Activated CD4-positive, alpha-beta T cell treated with anti-CD3 and anti-CD28 coated beads for 48 hours (primary cell): ENCODE results near the gene VWCE.
"Not testable (repeated sequence)": the region's sequence is repeated elsewhere in the genome, so short reads cannot be mapped to it uniquely, and the experiment has no call there.

Experiments
- DNase-seq: peaks from one replicate; pipeline ENCODE4 v3.0.0-alpha.2; 2020

Gene VWCE

DNA sequence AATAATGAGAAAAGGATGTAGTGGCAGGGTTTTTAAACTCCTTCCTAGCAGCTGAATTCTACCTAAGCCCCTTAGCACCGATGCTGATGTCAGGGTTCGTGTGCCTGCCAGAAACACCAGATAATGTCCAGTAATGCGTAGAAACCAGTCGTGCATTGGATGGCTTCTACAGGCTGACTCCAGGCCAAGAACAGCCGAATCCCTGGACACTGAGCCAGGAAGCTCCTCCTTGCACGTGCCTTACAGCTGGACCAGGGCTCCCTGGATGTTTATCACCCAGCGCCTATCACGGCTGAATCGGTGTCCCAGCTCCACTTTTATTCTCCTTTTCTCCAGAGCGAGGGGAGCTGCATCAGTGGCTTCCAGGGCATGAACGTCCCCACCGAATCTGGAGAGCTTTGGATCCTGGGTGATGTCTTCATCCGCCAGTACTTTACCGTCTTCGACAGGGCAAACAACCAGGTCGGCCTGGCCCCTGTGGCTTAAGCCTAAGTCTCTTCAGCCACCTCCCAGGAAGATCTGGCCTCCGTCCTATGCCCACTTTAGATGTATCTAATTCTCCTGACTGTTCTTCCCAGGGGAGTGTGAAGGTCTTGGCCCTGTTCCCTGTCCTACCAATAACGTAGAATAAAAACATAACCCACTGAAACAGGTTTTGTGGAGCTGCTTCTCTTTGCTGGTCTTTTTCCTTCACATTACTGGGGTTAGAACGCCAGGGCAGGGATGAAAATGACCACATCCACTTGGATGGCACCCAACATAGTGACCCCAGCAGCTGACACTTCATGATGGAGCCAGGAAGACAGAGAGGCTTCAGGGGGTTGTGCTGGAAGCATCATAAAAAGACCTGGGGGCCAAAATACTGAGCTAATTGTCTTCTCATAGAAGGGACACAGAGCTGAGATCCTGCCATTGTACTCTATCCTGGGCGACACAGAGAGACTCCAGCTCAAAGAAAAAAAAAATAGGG is 44.0 kb downstream of the VWCE start:
- DNase-seq: not testable (repeated sequence)

- not testable (repeated sequence) for DNase-seq
These were observed 45.9 kb downstream of the VWCE start for GRCh38 chr11:61249201-61249600.

- not testable (repeated sequence) for DNase-seq
These were observed 47.0 kb downstream of the VWCE start for GRCh38 chr11:61248071-61248470.

GRCh38 chr11:61245284-61245964 is 49.7 kb downstream of the VWCE start:
- DNase-seq: not testable (repeated sequence)

DNA sequence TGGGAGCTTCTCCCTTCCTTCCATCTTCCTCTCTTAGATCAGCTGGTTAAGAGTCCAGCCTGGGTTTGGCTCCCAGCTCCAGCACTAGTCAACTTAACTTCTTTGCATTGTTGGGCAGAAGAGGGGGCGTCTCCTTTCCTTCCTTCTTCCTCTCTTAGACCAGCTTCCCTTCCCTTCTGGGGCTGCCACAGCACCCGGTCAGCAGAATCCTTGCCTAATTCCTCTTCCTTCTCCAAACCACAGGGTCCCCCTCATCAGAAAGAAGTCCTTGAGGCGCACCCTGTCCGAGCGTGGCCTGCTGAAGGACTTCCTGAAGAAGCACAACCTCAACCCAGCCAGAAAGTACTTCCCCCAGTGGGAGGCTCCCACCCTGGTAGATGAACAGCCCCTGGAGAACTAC is 53.6 kb downstream of the VWCE start:
- DNase-seq: not testable (repeated sequence)

DNA sequence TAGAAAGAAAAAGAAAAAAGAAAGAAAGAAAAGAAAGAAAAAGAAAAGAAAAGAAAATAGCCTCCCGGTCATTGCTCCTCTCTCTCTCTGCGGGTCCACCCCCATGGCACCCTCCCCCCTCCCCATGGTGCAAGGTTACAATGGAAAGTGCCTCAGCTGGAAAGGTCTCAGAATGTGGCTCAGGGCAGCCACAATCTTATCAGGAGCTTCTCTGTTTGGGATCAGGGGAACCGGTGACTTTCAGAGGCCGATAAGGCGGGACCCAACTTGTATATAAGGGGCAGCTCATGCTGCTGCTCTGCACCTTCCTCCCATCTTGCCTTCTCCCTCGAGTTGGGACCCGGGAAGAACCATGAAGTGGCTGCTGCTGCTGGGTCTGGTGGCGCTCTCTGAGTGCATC is 54.2 kb downstream of the VWCE start, which contains the start of gene PGA5:
PGA5 (plus strand) TSS at position 301 of the 400 bp plus-strand sequence; CDS start at position 353, 52 bp downstream.
- DNase-seq: not testable (repeated sequence)

- DNase-seq: not testable (repeated sequence)
These were observed 54.8 kb downstream of the VWCE start for GRCh38 chr11:61240288-61240687.

DNA sequence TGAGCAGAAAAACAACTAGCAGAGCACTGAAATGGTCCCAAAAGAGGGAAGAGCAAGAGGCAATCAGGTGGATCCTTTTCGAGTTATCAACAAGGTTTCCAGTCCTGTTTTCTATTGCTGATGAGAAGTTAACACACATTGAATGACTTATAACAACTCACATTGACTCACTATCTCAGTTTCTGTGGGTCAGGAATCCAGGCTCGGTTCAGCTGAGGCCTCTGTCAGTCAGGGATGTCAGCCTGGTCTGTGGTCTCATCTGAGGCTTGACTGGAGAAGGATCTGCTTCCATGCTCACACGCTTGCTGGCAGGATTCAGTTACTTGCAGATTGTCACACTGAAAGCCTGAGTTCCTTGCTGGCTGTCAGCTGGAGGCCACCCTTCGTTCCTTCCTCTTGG is 58.0 kb downstream of the VWCE start:
- not testable (repeated sequence) for DNase-seq

DNA sequence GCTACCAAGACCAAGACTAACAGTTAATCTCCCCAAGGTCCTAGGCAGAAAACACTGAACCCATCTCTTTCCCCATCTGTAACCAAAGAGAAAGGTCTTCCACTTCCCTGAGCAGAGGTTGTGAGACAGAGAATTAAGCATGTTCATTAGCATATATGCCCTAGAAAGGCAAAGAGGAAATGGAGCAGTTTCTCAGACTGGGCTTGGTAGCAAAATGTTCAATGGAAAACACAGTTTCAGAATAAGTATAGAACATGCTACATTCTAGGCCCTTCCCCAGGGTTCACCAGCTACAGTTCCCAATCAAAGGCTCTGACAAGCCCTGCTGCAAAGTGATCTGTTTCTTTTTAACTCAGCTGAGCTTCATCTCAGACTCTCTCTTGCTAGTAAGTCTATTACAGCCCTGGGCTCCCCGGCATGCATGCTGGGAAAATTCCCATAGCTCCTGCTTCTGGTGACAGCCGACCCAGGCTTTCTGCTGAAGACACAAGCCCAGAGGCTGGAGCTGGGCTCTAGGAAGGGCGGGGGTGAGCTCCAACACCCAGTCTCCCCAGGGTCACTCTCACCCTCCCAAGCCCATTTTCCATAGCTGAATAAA is 62.5 kb downstream of the VWCE start:
- DNase-seq: not testable (repeated sequence)

DNA sequence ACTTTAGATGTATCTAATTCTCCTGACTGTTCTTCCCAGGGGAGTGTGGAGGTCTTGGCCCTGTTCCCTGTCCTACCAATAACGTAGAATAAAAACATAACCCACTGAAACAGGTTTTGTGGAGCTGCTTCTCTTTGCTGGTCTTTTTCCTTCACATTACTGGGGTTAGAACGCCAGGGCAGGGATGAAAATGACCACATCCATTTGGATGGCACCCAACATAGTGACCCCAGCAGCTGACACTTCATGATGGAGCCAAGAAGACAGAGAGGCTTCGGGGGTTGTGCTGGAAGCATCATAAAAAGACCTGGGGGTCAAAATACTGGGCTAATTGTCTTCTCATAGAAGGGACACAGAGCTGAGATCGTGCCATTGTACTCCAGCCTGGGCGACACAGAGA is 63.5 kb downstream of the VWCE start:
- not testable (repeated sequence) for DNase-seq

DNA sequence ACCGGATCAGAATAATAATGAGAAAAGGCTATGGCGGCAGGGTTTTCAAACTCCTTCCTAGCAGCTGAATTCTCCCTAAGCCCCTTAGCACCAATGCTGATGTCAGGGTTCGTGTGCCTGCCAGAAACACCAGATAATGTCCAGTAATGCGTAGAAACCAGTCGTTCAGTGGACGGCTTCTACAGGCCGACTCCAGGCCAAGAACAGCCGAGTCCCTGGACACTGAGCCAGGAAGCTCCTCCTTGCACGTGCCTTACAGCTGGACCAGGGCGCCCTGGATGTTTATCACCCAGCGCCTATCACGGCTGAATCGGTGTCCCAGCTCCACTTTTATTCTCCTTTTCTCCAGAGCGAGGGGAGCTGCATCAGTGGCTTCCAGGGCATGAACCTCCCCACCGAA is 64.1 kb downstream of the VWCE start:
- not testable (repeated sequence) for DNase-seq

- DNase-seq: not testable (repeated sequence)
These were observed 65.7 kb downstream of the VWCE start for GRCh38 chr11:61229458-61229857.

DNA sequence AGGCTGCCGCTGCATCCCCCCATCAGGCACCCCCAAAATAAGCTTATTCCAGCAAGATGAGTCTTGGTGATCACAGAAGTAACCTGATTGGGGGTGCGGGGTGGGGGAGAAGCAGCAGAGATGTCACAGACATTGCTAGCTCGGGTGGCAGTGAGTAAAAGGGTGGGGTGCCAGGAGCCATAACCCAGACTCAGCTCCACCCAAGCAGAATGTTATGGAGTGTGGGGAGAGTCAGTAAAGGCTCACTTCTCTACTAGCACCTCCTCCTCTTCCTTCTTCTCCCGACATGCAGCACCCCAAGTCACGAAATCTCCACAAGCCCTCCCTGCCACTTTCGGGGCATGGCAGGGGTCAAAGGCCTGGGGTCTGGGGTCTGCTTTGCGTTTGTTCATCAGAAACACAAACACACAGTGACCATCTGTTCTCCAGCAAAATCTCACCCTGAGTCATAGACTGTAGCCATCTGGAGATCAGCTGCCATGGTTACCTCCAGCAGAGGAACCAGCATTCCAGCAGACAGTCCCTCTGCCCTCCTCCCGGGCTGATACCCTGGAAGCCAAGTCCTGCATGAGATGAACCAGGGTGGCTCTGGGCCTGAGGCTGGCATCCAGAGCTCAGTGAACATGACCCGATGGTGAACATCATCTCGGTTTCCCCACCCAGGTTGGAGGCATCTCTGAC is 68.5 kb downstream of the VWCE start:
- not testable (repeated sequence) for DNase-seq

DNA sequence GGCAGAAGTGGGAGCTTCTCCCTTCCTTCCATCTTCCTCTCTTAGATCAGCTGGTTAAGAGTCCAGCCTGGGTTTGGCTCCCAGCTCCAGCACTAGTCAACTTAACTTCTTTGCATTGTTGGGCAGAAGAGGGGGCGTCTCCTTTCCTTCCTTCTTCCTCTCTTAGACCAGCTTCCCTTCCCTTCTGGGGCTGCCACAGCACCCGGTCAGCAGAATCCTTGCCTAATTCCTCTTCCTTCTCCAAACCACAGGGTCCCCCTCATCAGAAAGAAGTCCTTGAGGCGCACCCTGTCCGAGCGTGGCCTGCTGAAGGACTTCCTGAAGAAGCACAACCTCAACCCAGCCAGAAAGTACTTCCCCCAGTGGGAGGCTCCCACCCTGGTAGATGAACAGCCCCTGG is 72.4 kb downstream of the VWCE start:
- DNase-seq: not testable (repeated sequence)

DNA sequence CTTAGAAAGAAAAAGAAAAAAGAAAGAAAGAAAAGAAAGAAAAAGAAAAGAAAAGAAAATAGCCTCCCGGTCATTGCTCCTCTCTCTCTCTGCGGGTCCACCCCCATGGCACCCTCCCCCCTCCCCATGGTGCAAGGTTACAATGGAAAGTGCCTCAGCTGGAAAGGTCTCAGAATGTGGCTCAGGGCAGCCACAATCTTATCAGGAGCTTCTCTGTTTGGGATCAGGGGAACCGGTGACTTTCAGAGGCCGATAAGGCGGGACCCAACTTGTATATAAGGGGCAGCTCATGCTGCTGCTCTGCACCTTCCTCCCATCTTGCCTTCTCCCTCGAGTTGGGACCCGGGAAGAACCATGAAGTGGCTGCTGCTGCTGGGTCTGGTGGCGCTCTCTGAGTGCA is 73.1 kb downstream of the VWCE start, which contains the start of gene PGA4:
PGA4 (plus strand) TSS at position 301 of the 400 bp plus-strand sequence; CDS start at position 355, 54 bp downstream.
- DNase-seq: not testable (repeated sequence)

GRCh38 chr11:61219016-61219415 is 76.1 kb downstream of the VWCE start:
- not testable (repeated sequence) for DNase-seq

- not testable (repeated sequence) for DNase-seq
These were observed 76.8 kb downstream of the VWCE start for GRCh38 chr11:61218306-61218705.

- DNase-seq: not testable (repeated sequence)
These were observed 81.3 kb downstream of the VWCE start for GRCh38 chr11:61213711-61214324.

DNA sequence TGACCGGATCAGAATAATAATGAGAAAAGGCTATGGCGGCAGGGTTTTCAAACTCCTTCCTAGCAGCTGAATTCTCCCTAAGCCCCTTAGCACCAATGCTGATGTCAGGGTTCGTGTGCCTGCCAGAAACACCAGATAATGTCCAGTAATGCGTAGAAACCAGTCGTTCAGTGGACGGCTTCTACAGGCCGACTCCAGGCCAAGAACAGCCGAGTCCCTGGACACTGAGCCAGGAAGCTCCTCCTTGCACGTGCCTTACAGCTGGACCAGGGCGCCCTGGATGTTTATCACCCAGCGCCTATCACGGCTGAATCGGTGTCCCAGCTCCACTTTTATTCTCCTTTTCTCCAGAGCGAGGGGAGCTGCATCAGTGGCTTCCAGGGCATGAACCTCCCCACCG is 82.9 kb downstream of the VWCE start:
- not testable (repeated sequence) for DNase-seq

DNA sequence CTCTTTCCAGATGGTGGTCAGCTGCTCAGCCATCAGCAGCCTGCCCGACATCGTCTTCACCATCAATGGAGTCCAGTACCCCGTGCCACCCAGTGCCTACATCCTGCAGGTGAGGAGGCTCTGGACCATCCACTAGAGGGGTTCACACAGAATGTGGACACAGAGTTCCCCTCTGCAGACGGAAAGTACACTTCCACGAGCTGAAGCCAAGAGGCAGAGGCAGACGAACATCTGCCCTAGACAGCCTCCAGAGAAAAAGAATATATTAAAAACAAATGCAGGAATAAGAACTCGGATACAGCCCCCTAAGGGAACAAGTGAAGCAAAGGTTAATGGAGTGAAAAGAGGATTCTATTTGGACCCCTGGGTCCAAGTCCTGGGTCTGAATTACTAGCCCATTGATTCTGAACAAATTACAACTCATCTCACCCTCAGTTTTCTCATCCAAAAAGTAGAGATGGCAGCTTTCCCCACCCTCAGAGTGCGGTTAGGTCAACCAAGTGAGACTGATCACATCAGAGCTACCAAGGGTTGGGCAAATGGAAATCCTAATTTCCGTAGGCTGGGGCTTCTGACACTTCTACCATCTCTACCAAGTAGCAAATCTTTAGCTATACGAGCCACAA is 83.7 kb downstream of the VWCE start:
- not testable (repeated sequence) for DNase-seq

DNA sequence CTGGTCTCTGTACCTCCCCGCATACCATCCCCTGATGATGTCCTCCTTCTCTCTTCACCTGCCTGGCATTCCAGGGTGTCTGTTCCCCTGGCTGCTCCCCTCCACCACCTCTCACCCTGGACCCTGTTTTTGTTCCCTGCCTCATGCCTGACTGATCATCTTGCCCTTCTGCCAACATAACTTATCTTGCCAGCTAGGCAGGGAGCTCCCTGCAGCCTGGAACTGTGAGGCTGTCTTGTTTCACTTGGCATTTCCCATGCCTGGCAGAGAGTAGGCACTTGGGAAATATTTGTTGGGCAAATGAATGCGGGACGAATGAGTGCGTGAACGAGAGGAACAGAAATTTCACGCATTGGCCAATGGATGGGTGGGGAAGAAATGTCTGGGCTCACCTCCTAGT is 84.5 kb downstream of the VWCE start:
- DNase-seq: not testable (repeated sequence)
